ENCODE results near the gene C3orf70.

The C3orf70 gene

DNA sequence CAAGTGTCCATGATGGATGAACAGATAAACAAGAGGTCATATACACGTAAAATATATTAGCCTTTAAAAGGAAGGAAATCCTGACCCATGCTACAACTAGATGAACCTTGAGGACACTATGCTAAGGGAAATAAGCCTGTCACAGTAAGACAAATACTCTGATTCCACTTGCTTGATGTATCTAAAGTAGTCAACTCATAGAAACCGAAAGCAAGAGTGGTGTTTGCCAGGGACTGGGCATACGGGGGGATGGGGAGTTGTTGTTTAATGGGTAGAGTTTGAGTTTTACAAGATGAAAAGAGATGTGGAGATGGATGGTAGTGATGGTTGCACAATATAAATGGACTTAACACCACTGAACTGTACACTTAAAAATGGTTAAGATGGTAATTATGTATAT is 65.4 kb downstream of the C3orf70 start:
- DNase-seq (ENCODE audit: low read depth in 2 of 2) = no peak

DNA sequence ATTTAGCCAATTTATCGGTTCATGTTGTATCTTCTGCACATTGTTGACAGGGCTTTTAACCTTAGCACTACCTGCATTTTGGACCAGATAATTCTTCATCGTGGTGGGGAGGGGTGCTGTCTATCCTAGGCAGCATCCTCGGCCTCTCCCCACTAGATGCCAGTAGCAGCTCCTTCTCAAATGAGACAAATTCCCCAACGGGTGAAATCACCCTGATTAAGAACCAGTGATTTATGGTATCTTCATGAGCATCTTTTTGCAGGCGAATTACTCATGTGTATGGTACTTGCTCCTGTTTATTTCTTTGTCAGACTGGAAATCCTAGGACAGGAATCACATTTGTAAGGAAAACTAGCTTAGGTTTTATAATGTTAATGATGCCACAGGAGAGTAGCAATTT is 68.0 kb downstream of the C3orf70 start:
- DNase-seq (ENCODE audit: low read depth in 2 of 2) = no peak

DNA sequence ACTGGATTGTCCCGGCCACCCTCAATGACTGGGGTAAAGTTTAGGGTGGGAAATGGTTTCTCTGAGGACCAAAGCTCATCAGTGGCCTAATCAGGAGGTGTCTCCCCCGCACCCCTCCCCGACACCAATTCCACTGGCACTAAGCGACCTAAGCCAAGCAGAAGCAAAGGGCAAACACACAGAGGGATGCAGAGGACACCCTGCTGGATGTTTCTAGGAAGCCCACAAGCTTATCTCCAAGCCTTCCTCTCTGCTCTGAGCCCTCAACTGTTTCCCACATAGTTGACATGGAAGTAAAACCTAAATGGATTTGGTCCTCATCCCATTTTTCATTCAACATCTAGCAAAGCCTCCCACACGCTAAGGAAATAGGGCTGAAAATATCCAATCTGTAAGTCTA is 68.5 kb downstream of the C3orf70 start:
- no peak for DNase-seq (ENCODE audit: low read depth in 2 of 2)

DNA sequence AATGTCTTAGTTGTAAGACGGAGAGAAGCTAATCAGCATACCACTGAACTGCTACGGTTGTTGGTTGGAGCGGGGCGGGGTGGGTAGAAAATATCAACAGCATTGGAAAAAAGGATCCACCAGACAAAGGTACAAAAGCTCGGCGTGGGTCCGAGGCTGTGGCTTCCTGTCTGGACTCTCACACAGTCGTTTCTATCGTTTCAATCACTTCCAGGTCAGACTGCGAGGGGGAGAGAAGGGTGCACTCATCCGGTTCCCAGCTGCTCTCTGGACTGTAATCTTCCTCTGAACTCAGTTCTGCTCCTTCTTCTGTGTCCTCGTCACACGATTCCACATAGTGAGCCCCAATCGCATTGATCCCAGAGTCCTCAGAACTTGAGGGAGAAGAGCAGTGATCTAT is 70.0 kb downstream of the C3orf70 start:
- DNase-seq (ENCODE audit: low read depth in 2 of 2) = no peak

DNA sequence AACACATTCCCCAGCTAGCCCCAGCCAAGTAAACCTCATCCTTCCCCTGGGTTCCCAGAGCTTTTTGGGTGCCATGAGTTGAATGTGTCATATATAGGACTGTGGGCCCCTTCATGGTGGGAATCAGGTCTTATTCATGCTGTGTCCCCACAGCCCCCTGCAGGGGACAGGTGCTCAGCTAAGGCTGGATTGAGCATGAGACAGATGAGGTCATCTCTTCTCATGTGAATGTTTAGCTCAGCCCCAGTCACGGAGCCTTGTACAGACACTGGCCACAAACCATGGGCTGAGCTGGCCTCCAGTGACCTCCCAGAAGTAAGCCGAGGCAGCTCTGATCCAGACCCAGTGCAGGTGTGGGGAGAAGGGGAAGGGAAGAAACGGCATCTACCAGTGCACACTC is 70.7 kb downstream of the C3orf70 start:
- no peak for DNase-seq (ENCODE audit: low read depth in 2 of 2)

DNA sequence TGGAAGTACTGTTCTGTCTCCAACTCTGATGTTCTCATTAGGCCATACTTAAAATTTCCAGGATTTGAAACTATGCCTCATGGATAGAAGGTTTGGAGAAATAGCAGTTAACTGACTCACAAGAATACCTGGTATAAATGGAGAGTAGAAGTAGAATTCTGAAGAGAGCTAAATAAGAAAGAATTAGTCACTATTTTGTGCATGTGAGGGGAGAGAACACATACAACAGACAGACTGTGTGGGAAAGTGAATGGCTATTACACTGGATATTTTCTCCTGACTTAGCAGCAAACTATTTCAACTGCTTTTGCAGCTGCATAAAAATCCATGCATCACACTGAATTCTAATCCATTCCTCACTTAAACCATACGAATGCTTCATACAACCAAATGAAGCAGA is 71.3 kb downstream of the C3orf70 start:
- no peak for DNase-seq (ENCODE audit: low read depth in 2 of 2)

DNA sequence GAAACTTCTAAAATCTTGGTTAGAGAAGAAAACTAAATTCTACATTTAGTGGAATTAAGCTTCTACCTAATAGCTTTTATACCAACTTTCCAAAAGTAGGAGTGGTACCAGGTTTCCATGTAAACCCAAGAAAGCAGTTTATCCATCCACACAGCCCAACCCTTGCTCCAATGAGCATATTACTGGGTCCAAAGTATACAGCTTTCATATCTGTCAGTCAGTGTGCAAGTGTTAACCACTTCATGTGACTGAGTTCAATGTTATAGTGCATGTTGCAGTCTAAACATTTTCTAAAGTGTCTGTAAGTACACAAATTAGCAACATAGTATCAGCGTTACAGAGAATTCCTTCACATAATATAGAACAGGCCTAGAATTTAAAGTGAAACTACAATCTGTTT is 73.2 kb downstream of the C3orf70 start:
- DNase-seq (ENCODE audit: low read depth in 2 of 2) = no peak

DNA sequence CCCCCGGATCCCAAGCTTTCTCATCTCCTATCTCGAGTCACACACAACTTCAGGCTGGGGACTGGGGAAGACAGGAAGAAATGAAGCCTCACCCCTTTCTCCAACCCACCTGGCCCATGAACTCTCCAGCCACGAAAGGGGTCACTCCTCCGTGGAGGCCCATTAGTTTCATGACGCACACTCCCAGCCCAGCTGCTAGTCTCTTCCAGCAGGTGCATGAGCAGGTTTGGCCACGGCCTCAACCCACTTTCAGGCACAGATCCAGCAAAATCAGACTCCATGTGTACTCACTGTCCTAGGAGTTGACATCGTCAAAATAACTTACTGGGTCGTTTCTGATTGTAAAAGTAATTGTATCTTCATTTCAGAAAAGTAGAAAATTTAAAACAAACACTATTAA is 76.6 kb downstream of the C3orf70 start:
- DNase-seq (ENCODE audit: low read depth in 2 of 2) = no peak

DNA sequence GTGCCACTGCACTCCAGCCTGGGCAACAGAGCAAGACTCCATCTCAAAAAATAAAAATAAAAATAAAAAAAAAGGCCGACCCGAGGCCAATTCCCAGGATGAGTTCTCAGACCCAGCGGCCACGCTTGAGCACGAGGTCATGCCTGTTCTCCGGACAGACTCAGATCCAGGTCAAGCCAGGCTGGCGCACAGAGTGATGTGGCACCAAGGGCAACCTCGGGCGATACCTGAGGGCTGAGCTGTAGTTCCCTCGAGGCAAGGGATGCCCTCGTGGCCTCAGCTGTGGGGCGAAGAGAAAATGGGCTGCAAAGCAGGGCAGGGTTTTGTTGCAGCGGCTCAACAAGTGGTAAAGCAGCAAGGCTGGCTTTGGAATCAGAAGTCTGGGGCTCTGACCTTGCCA is 77.3 kb downstream of the C3orf70 start:
- no peak for DNase-seq (ENCODE audit: low read depth in 2 of 2)

DNA sequence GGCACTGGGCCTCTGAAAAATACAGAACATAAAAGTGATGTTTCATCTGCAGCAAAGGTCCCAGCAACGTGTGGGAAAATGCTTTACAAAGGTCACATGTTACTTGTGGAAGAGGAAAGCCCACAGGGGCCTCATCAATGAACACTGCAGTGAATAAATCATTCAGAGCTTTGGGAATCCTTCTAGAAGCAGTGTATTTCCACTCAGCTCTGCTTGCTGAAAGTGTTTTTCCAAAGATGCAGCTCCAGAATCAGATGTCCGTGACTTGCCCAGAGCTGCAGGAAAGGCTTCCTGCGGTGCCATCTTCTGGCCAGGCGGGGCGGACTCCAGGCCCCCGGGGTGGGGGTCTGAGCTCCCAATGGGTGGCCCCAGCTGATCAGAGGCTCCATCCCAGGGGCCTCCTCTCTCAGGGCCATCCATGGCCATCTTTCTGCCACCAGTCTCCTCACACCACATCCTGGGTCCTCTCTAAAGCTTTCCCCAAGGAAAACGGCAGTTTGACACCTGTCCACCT is 81.5 kb downstream of the C3orf70 start:
- no peak for DNase-seq (ENCODE audit: low read depth in 2 of 2)

DNA sequence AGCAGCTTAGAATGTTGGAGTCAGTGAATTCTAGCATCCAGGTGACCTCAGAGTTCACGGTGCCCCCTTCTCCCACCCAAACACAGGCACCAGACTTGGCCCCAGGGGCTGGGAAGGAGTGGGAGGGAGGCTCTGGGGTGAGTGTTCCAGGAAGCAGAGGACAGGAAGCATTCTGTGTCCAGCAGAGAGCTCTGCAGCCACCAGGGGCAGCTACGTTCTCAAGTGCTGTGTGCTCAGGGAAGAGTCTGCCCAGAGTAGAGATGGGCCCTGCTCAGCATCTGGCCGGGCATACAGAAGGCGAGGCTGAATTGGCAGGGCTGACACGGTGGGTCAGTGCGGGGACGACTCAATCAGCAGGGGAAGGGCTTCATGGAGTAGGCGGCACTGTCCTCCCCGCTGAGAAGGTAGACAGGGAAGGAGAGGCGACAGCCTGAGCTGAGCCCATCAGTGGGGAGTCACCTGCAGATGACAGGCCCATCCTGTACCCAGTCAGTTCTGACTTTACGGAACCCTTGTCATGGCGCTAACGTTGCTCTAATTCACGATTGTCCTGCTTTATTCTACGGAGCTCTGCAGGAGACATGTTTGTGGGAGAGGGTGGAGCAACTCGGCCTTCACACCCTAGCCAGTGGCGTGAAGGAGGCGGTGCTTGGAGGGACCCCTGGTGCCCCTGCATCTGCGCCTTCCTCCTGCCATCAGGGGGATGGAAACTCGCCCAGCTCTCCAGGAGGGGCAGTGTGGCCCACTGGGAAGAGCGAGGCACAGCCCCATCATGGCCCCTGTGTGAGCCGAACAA is 82.2 kb downstream of the C3orf70 start:
- DNase-seq (ENCODE audit: low read depth in 2 of 2) = no peak

DNA sequence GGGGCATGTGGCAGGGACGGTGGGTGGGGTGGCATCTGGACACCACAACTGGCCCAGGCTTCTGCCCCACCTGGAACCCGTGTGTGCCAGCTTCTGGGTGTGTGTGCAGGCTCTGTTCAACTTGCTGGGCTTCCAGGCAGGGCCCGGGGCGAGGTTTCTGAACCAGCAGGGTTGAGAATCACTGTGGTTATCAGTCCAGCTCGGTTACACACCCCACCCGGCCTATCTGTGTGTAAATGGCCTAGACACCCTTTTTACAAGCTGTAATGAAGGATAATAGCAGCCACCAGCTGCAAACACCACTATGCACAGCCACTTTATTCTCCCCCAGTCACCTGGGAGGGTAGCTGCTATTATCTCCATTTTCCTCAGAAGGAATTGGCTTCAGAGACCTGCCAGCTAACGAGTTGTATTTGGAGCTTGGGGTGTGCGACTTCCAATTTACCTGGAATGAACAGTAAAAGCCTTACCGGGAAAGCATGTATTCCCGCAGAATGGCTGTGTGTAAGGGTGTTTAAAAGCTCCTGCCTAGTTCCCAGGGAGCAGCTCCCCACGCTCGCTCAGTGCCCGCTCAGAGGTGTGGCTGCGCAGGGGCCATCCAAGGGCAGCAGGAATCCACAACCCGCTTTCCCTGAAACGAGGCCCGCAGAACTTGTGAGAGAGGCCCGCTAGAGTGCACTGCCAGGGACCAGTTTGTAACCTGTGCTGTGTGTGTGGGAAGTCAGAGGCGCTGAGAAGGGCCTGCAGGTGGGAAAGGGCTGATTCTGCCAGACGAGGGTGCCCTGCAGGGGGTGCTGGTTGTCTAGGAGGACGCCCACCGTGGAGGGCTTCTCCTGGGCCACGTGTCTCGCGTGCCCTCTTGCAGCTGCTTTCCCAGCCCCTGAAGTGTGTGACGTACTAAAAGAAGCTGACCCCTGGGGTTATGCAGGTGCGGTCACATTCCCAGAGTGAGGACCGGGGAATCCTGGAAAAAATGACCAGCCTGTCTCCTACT is 83.5 kb downstream of the C3orf70 start:
- no peak for DNase-seq (ENCODE audit: low read depth in 2 of 2)

DNA sequence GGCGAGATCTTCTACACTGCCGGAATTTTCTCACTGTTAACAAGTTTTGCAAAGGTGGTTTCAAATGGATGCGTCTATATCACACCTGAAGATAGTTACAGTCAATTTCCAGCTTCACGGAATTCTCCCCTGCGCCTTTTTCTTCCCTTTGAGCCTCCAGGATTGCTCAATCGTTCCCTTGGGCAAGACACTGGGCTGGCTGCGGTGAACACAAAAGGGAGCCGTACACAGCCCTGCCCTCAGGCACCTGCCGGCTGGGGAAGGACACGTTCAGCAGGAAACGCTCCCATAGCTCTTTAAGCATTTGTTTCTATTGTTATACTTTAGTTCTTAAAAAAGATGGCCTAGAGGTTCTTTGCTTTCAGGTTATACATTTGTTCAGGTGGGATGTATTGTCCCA is 85.7 kb downstream of the C3orf70 start:
- DNase-seq (ENCODE audit: low read depth in 2 of 2) = no peak

DNA sequence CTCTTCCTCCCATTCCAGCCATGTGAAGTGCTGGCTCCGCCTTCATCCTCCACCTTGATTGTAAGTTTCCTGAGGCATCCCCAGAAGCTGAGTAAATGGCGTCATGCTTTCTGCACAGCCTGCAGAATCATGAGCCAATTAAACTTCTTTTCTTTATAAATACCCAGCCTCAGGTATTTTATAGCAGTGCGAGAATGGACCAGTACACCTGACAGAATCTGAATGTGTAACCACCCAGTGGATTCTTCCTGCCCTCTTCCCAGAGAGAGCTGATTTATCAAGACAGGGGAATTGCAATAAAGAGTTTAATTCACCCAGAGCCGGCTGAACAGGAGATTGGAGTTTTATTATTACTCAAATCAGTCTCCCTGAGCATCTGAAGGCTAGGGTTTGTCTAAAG is 86.6 kb downstream of the C3orf70 start:
- DNase-seq (ENCODE audit: low read depth in 2 of 2) = no peak

DNA sequence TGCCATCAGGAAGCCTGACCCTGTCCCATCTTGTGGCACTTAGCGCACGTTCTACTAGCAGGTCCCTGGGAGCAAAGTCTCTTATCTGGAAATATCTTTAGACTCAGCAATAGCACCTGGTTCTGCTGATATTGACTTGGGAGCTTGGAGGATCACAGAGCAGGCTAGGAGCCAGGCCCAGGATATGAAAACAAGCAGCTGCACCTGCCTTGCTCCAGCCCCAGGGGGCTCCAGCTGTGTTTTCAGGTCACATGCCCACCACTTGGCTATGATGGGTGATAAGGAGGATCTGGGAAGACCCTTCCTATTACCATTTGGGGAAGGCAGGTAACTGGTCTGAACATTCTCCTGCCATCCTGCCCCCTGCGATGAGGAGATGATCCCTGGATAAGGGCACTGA is 87.8 kb downstream of the C3orf70 start:
- DNase-seq (ENCODE audit: low read depth in 2 of 2) = no peak

DNA sequence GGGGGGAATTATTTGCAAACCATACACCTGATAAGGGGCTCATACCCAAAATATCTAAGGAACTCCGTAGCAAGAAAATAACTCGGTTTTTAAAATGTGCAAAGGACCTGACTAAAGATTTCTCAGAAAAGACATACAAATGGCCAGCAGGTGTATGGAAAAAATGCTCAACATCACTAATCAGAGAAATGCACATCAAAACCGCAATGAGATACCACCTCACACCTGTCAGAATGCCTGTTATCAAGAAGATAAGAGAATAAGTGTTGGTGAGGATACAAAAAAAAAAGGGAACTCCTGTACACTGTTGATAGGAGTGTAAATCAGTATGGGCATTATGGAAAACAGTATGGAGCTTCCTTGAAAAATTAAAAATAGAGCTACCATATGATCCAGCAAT is 89.4 kb downstream of the C3orf70 start:
- DNase-seq (ENCODE audit: low read depth in 2 of 2) = no peak

DNA sequence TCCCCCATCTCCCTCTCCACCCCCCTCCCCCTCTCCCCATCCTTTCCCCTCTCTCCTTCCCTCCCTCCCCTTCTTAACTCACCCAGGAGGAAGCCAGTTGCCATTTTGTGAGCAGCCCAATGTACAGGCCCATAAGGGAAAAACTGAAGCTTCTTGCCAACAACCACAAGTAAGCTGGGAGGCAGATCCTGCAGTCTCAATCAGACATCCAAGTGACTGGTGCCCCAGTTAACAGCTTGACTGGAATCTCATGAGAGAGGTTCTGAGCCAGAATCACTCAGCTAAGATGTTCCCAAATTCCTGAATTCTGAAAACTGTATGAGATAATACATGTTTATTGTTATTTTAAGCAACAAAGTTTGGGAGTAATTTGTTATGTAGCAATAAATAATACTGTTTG is 90.7 kb downstream of the C3orf70 start:
- no peak for DNase-seq (ENCODE audit: low read depth in 2 of 2)

DNA sequence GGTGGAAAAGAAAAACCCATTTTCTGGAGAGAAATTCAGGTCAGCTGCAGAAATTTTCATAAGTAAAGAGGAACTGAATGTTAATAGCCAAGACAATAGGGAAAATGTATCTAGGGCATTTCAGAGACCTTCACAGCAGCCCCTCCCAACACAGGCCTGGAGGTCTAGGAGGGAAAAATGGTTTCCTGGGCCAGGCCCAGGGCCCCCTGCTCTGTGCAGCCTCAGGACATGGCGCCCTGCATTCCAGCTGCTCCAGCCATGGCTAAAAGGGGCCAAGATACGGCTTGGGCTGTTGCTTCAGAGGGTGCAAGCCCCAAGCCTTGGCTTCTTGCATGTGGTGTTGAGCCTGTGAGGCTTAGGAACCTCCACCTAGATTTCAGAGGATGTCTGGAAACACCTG is 92.2 kb downstream of the C3orf70 start:
- DNase-seq (ENCODE audit: low read depth in 2 of 2) = no peak

DNA sequence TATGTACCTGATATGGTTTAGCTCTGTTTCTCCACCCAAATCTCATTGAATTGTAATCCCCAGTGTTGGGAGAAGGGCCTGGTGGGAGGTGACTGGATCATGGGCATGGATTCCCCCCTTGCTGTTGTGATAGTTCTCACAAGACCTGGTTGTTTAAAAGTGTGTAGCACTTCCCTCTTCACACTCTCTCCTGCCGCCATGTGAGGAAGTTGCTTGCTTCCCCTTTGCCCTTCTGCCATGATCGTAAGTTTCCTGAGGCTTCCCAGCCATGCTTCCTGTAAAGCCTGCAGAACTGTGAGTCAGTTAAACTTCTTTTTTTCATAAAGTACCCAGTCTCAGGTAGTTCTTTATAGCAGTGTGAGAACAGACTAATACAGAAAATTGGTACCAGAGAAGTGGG is 93.1 kb downstream of the C3orf70 start:
- DNase-seq (ENCODE audit: low read depth in 2 of 2) = no peak

DNA sequence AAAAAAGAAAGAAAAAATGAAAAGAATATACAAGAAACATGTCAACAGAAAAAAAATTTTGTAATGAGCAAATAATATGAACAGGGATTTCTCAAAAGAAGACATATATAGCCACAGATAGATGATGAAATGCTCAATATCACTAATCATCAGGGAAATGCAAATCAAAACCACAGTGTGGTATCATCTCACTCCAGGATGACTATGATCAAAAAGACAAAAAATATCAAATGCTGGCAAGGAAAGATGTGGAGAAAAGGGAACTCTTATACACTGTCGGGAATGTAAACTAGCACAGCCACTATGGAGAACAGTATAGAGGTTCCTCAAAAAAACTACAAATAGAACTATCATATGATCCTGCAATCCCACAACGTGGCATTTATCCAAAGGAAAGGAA is 94.1 kb downstream of the C3orf70 start:
- no peak for DNase-seq (ENCODE audit: low read depth in 2 of 2)

DNA sequence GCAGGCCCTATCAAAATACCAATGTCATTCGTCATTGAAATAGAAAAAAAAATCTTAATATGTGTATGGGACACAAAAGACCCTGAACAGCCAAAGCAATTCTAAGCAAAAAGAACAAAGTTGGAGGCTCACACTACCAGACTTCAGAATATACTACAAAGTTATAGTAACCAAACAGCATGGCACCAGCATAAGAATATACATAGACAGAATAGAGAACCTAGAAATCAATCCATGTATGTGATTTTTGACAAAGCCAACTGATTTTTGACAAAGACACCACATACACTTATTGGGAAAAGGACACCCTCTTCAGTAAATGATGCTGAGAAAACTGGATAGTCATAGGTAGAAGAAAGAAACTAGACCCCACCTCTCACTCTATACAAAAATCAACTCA is 95.0 kb downstream of the C3orf70 start:
- no peak for DNase-seq (ENCODE audit: low read depth in 2 of 2)

DNA sequence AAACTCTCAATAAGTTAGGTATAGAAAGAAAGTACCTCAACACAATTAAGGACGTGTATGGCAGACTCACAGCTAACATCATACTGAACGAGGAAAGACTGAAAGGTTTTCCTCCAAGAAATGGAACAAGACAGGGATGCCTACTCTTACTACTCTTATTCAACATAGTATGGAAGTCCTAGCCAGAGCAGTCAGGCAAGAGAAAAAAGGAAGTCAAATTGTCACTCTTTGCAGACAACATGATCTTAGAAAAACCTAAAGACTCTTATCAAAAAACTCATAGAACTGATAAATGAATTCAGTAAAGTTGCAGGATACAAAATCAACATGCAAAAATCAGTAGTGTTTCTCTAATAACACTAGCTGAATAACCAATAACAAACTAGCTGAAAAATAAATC is 96.0 kb downstream of the C3orf70 start:
- no peak for DNase-seq (ENCODE audit: low read depth in 2 of 2)

DNA sequence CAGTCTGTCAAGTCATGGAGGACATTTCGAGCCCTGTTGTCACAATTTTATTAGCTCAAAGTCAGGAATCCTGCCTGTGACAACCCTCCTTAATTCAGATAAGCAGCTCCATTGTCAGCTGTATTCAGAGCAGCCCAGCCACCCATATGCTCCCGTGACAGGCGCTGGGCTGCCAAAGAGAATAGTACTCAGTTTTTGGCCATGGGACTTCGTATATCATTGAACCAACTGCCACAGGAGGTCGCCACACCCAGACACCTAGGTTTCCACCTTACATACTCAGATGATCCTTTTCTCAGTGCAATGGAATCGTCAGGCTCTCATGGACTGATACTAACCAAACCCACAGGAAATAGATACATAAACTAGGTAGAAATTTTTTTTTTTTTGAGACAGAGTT is 100.2 kb downstream of the C3orf70 start:
- no peak for DNase-seq (ENCODE audit: low read depth in 2 of 2)

Data from stimulated activated CD4-positive, alpha-beta T cell treated with anti-CD3 and anti-CD28 coated beads, Interleukin-1b, Interleukin-23, amount 100 ng/mL, for 1 hour (primary cell).